Activated CD8-positive, alpha-beta memory T cell treated with anti-CD3 and anti-CD28 coated beads for 4 hours (primary cell): ENCODE measurements around the gene GTF2F2.
"Not testable (repeated sequence)": the region's sequence is repeated elsewhere in the genome, so short reads cannot be mapped to it uniquely, and the experiment has no call there.

Source experiments
- DNase-seq, 2 donors: peaks; one replicate each; pipeline ENCODE4 v3.0.0-alpha.2; 2020; ENCODE audit warnings: low read depth in 2 of 2

GTF2F2 gene

DNA sequence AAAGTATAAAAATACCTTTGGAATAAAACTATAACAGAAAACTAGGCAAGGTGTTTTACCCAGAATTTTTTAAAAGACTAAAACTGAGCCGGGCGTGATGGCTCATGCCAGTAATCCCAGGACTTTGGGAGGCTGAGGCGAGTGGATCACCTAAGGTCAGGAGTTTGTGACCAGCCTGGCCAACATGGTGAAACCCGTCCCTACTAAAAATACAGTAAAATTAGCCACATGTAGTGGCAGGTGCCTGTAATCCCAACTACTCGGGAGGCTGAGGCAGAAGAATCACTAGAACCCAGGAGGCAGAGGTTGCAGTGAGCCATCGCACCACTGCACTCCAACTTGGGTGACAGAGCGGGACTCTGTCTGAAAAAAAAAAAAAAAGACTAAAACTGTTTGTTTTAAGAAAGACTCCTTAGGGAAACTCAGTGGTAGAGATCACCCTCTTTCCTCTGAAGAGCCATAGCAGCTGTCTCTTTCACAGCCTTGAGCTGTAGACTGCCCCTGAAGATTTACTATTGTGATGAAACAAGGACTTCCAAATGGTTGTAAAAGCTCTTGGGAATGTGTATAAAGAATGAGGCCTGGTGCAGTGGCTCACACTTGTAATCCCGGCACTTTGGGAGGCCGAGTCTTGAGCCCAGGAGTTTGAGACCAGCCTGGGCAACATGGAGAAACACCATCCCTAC is 95.2 kb downstream of the GTF2F2 start:
- DNase-seq: no peak

DNA sequence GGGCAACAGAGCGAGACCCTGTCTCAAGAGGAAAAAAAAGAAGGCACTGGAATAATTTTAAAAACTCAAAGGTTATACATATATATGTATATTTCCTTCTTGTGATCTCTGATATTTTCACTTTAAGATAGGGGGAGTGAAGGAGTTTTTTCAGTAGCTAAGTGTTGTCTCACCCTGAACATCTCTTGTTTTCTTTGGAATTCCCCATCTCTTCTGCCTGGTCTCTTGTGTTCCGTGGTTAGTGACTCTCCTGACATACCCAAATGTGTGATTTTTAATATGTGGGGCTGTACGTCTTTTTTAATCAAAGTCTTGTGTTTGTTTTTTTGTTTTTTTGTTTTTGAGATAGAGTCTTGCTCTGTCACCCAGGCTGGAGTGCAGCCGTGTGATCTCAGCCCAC is 95.9 kb downstream of the GTF2F2 start:
- no peak for DNase-seq

DNA sequence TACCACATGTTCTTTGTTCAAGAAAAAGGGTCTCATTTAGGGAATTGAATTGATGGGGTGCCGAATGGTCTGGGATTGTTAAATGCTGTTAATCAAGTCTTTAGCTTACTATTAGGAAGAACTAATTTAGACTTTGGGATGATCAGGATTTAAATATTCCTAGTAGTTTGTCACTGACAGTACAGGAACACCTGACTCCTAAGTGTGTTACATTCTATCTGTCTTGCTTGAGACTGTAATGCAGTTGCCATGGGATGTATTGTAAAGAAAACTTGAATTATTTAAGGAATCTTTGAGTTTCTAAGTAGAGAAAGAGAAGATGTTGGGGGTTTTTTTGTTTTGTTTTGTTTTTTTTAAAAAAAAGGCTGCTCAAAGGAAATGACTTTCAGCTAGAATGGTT is 98.4 kb downstream of the GTF2F2 start:
- DNase-seq: no peak

- no peak for DNase-seq
Observed at GRCh38 chr13:45219123-45219891, 99.0 kb downstream of the GTF2F2 start.

GRCh38 chr13:45219938-45220375 is 99.6 kb downstream of the GTF2F2 start:
- DNase-seq: no peak

DNA sequence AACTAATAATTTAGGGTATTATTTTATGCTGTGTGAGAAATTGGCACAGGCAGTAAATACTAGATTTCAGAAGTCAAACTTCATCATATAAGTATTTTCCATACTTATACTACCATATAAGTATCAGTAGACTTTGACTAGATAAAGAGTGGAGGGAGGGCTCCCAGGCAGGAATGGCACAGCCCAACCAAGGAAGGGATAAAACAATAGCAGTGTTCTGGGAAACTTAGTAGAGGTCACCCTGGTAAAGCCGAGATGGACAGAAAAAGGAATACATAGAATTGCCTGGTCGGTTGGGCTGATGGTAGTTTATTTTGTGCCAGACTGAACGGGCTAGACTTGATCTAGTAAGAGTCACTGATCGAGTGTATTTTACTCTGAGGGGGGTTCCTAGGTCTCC is 100.1 kb downstream of the GTF2F2 start:
- DNase-seq: no peak

- DNase-seq: no peak
Observed at GRCh38 chr13:45222516-45222915, 102.2 kb downstream of the GTF2F2 start.

GRCh38 chr13:45222919-45223318 is 102.6 kb downstream of the GTF2F2 start:
- no peak for DNase-seq

- no peak for DNase-seq
Observed at GRCh38 chr13:45224176-45224575, 103.9 kb downstream of the GTF2F2 start.

- DNase-seq: no peak
Observed at GRCh38 chr13:45225370-45225769, 105.1 kb downstream of the GTF2F2 start.

DNA sequence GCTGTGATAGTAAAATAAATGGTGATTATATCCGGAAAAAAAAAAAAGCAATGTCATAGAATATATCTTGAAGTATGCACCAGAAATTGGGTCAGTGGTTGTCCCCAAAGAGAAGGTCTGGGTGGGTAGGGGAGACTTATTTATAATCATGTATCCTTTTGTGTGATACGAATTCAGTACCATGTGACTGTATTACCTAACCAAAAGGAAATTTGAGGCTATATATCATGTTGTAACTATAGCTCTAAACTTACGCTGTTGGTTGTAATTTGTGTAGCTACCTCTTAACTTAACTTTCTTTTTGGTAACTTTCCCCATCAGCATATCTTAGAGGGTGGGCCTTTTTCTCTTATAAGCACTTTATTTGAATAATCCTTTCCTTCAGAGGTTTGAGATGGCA is 105.7 kb downstream of the GTF2F2 start:
- no peak for DNase-seq

DNA sequence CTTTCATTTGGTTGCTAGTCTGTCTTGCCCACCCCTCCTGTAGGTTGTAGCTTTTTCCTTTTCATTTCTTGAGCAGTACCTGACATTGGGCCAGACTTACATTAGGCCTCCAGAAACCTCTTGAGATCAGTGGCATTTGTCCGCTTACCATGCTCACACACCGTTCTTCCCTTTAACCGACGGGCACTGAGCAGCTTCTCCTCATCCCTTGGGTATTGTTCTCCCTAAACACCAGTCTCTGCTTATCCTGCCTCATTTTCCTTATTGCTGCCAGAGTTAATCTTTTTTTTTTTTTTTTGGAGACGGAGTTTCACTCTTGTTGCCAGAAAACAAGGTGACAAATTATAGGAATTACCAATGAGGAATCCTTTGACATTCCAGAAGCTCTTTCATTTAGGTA is 107.7 kb downstream of the GTF2F2 start:
- DNase-seq: no peak

DNA sequence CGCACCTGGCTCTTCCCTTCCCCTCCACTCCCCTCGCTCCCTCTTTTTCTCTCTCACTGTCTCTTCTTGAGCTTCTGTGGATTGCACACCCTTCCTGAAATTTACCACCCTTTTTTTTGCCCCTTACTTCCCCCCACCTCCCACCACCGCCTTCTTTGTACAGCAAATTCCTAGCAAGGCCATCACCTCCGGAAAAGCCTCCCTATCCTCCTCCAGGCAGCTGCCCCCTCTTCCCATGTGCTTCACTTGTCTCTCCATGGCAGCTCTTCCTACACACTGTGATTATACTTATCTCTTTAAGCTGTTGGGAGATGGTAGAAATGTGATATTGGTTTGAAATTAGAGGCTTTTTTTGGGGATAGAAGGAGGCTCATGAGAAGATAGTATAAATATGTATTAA is 108.9 kb downstream of the GTF2F2 start:
- no peak for DNase-seq

- no peak for DNase-seq
Observed at GRCh38 chr13:45231305-45231704, 111.0 kb downstream of the GTF2F2 start.

DNA sequence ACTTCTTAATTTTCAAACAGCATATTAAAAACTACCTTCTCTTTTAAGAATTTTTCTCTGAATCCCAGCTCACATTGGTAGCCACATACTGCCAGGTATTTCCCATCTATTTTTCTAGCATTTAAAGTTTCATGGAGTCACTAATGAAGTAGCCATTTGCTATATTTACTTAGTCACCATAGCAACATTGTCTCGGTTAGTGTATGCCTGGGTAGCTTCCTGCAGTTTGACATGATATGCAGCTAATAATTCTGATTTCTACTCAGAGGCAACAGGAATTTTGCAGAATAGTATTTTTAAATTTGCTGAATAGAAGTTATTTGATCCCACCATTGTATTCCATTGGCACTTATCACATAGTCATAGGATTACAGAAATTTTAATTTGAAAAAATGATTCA is 111.4 kb downstream of the GTF2F2 start:
- DNase-seq: no peak

- DNase-seq: no peak
Observed at GRCh38 chr13:45232591-45232990, 112.3 kb downstream of the GTF2F2 start.

- no peak for DNase-seq
Observed at GRCh38 chr13:45238945-45239795, 118.9 kb downstream of the GTF2F2 start.

GRCh38 chr13:45240143-45240542 is 119.8 kb downstream of the GTF2F2 start:
- DNase-seq: no peak

- DNase-seq: no peak
Observed at GRCh38 chr13:45242070-45242469, 121.8 kb downstream of the GTF2F2 start.

DNA sequence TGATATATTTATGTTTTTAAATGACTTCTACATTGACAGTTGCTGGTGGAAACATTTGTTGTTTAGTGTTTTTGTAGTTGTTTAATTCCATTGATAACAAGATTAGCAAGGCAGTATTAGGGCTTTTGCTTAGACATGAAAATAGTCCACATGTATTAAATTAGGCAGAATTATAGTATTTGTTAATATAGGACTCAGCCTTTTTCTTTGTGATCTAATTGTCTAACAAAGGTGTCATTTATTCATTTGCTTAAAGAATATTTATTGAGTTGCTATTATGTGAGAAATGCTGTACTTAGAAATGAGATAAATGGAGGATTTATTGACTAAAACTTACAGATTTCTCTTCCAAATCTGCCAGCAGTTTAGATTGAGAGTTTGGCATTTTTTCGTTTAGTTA is 122.2 kb downstream of the GTF2F2 start:
- DNase-seq: no peak

- no peak for DNase-seq
Observed at GRCh38 chr13:45243077-45243476, 122.8 kb downstream of the GTF2F2 start.

- DNase-seq: not testable (repeated sequence)
Observed at GRCh38 chr13:45244736-45245135, 124.4 kb downstream of the GTF2F2 start.
